Psoas muscle (tissue), 8 donors: ENCODE data around the gene CCDC183. TPM values are rescaled to one million over a fixed set of nuclear protein-coding genes. Genes with fewer than 3 reads are reported as not detected.

ENCODE experiments used
- ATAC-seq, 4 donors: fragments of 200-7000 bp; cut with Tn5 transposase; one replicate each; pipeline ENCODE4 v1.9.1; 2020; ENCODE audit warnings: moderate library complexity in 3 of 4, mild to moderate bottlenecking in 2 of 4
- DNase-seq, 2 donors: peaks; one replicate each; pipeline ENCODE4 v3.0.0-alpha.2; 2020
- H3K27ac ChIP-seq: fragments of 200-600 bp; one replicate; pipeline ENCODE4 v1.8.0; 2022
- H3K27me3 ChIP-seq, 3 donors: fragments of 200-600 bp in 1 of 3; one replicate each; pipeline versions ENCODE4 v1.6.1 to v1.8.0; 2013 to 2022; ENCODE audit warnings: low read length in 2 of 3, mild to moderate bottlenecking in 2 of 3, moderate library complexity in 1 of 3; ENCODE audit not compliant: insufficient read depth in 3 of 3
- H3K36me3 ChIP-seq, 2 donors: fragments of 200-600 bp in 1 of 2; one replicate each; pipeline versions ENCODE4 v1.6.1 to v1.8.0; 2013 to 2022; ENCODE audit warnings: low read depth in 1 of 2, mild to moderate bottlenecking in 1 of 2, moderate library complexity in 1 of 2; ENCODE audit not compliant: insufficient read depth in 1 of 2
- H3K4me1 ChIP-seq: fragments of 200-600 bp; one replicate; pipeline ENCODE4 v1.8.0; 2022
- H3K4me3 ChIP-seq: fragments of 200-600 bp; one replicate; pipeline ENCODE4 v1.8.0; 2022; ENCODE audit warnings: mild to moderate bottlenecking
- H3K9me3 ChIP-seq: fragments of 200-600 bp; one replicate; pipeline ENCODE4 v1.8.0; 2022
- CTCF ChIP-seq: fragments of 200-600 bp; IDR thresholded peaks from one replicate; pipeline ENCODE4 v1.8.0; 2022; ENCODE audit warnings: antibody characterized with exemption
- WGBS, 3 donors: extraction: QIAGEN DNeasy Blood & Tissue Kit; methylation state at CpG; one replicate each; pipeline versions ENCODE4 v1.1.6 to v1.1.7; 2013; 5-methylcytosine and 5-hydroxymethylcytosine counted together
- intact Hi-C, 2 donors: fragments of 100-400 bp; cut with DNase I; formaldehyde crosslinking; loops; one replicate each; pipeline versions ENCODE4 v1.11.0 to v1.14.2; 2022
- polyA plus RNA-seq, 3 donors: library from polyadenylated mRNA; stranded (reverse); fragments of 200-250 nt; gene quantifications; one replicate each; pipeline ENCODE4 v1.2.3, GENCODE V29; 2013
- total RNA-seq, 4 donors: library from RNA; stranded (reverse); fragmentation: NEBNext Ultra II Directional in 2 of 4; extraction: Animal tissue kit (Norgen Biotek cat#: 25700) in 2 of 4; gene quantifications; one replicate each; pipeline versions ENCODE4 v1.2.1 to v1.2.4, GENCODE V29; 2021 to 2023
- donor health status: healthy with polysubstance abuse.
- donor health status: DM: no; HTN: no; CAD: no; lungs with moderate emphysema.
- donor health status: Bipolar disorder and iron deficiency.
- donor health status: healthy.
- donor health status: DM: yes; HTN: yes; CAD: no.
- donor health status: DM: no; HTN: no; CAD: no.
- donor health status: DM: no; HTN: no; CAD: no.
- donor health status: DM: yes; HTN: yes; CAD: no.

Gene CCDC183
- total and polyA plus RNA-seq, 7 donors: 0.03 to 0.08 TPM; not detected in 5

GRCh38 chr9:136756836-136757235 is 39.3 kb upstream of the CCDC183 start:
- peaks cover 11% of the 10 kb centered on the region for H3K4me1 ChIP-seq
- H3K27me3 ChIP-seq: no peaks in the 10 kb centered on the region
- no peaks in the 10 kb centered on the region for H3K9me3 ChIP-seq
- WGBS, 3 donors: 89 to 91% (median 90%) methylated on average over 17 to 18 of the region's 18 CpGs
- no peak for DNase-seq
- peak overlapping the region; percentile 52 for H3K4me3 ChIP-seq
- H3K36me3 ChIP-seq: no peaks in the 10 kb centered on the region
- intact Hi-C loops: no loop called here
- no peak for TF ChIP-seq CTCF
- ATAC-seq: no peak
- no peak overlapping the region for H3K27ac ChIP-seq

GRCh38 chr9:136757328-136757727 is 38.8 kb upstream of the CCDC183 start:
- peak overlapping the region; percentile 52 for H3K4me3 ChIP-seq
- peaks cover 11% of the 10 kb centered on the region for H3K4me1 ChIP-seq
- ATAC-seq (peak; percentile 58 to 81 (median 75)), DNase-seq (peak in 1 of 2 donors; percentile 50)
- TF ChIP-seq CTCF: no peak
- intact Hi-C loops: no loop called here
- no peaks in the 10 kb centered on the region for H3K9me3 ChIP-seq
- no peaks in the 10 kb centered on the region for H3K36me3 ChIP-seq
- H3K27me3 ChIP-seq: no peaks in the 10 kb centered on the region
- 31 to 37% (median 34%) methylated on average over 20 of the region's 20 CpGs for WGBS, 3 donors
- peak overlapping the region; percentile 58 for H3K27ac ChIP-seq

GRCh38 chr9:136757751-136758140 is 38.4 kb upstream of the CCDC183 start:
- Histone ChIP-seq H3K9me3 (no peaks in the 10 kb centered on the region), H3K4me1 (peaks cover 11% of the 10 kb centered on the region), H3K36me3 (no peaks in the 10 kb centered on the region), H3K27ac (peak overlapping the region; percentile 58), H3K27me3 (no peaks in the 10 kb centered on the region), H3K4me3 (peak overlapping the region; percentile 52)
- WGBS, 3 donors: 45 to 67% (median 50%) methylated on average over 20 of the region's 20 CpGs
- intact Hi-C loops: no loop called here
- ATAC-seq (peak; percentile 27 to 39 (median 30)), DNase-seq (peak in 1 of 2 donors; percentile 58)
- TF ChIP-seq CTCF: no peak

- Histone ChIP-seq H3K4me3 (no peak overlapping the region), H3K9me3 (no peaks in the 10 kb centered on the region), H3K36me3 (no peaks in the 10 kb centered on the region), H3K27ac (no peak overlapping the region), H3K4me1 (peaks cover 11% of the 10 kb centered on the region), H3K27me3 (no peaks in the 10 kb centered on the region)
- no peak for ATAC-seq
- WGBS, 3 donors: 74 to 83% (median 78%) methylated on average over 9 of the region's 9 CpGs
- TF ChIP-seq CTCF: no peak
- peak in 1 of 2 donors; percentile 21 for DNase-seq
- intact Hi-C loops: no loop called here
Observed at GRCh38 chr9:136759001-136759400, 37.1 kb upstream of the CCDC183 start.
